ENCODE results near the gene PRPF8. TPM values are rescaled to one million over a fixed set of nuclear protein-coding genes. Genes with fewer than 3 reads are reported as not detected.

Gene PRPF8
- total RNA-seq, 4 donors from 2014 or later = 141 to 187 (median 163) TPM

DNA sequence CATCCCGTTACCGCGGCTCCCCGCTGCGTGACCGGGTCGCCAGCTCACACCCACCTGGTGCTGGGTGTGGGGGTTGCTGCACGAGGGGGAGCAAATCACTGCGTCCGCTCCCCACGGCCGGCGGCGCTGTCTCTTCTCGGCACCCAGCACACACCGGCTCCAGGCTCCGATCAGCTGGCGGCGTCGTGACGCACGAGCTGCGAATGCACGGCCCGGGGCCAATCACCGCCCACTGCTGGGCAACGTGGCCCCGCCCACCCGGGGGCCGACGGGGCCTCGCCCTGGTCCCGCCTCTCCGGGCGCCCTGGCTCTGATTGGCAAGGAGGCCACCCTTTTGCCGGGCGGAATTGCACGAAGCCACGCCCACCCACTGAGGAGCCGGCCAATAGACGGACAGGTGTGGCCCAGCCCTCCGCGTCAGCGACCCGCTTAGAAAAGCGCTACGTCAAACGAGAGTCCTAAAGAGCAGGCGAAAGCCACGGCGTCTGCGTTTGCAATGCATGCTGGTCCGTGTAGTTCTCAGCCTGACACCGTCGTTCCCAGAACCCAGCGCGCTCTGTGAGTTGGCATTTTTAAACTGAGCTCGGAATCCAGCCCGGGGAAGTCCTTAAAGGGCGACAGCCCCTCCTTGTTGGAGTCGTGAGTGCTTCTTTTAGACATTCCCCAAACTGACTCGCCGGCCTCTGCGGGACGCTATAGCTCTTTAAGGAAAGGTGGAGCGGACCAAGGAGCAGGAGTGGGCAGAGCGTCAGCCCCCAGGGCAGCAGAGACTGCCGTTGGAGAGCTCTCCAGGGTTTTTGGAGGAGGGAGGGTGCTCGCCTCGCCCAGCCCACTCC lies 31.6 kb upstream of the PRPF8 start:
- Histone ChIP-seq H3K9me3 (no peaks in the 10 kb centered on the region), H3K36me3 (peaks cover 19 to 35% (median 27%) of the 10 kb centered on the region in 4 donors), H3K27me3 (no peaks in the 10 kb centered on the region), H3K4me3 (peak overlapping the region; percentile 91 to 100 (median 96)), H3K27ac (replicated peaks in 1 of 4) (peak overlapping the region; percentile 99 to 100 (median 100)), H3K4me1 (peaks cover 55 to 69% (median 60%) of the 10 kb centered on the region in 4 donors)
- intact Hi-C loops (cut with DNase I) = loop anchor here (10.0 kb wide), 1 partner anchor 151 kb away; the partner anchor contains the start of gene PITPNA
- TF ChIP-seq POLR2A (IDR thresholded peaks at IDR 0.05; ENCODE audit: low read depth) (peak; percentile 100), EP300 (IDR thresholded peaks at IDR 0.05) (peak; percentile 23), CTCF (IDR thresholded peaks at IDR 0.05) (peak in 1 of 3 experiments; percentile 27), POLR2AphosphoS5 (IDR thresholded peaks at IDR 0.05) (peak; percentile 98 to 100)
- DNase-seq (ENCODE audit: extremely low spot score) = peak; percentile 100
- 0% methylated on average over 40 of the region's 70 CpGs for WGBS

DNA sequence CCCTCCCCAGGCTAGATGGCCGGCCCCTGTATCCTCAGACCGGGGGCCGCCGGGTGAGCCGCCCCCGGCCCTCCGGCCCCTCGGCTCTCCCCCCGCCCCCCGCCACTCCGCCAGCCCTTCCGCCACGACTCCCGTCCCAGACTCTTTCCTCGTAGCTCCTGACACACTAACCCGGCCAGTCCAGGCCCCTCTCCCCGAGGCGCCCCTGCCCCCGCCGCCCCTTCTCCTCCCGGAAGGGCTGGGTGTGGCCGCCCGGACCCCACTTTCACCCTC lies 31.1 kb upstream of the PRPF8 start:
- TF ChIP-seq CTCF (IDR thresholded peaks at IDR 0.05) (no peak), POLR2AphosphoS5 (IDR thresholded peaks at IDR 0.05) (no peak), POLR2A (IDR thresholded peaks at IDR 0.05; ENCODE audit: low read depth) (no peak), EP300 (IDR thresholded peaks at IDR 0.05) (no peak)
- intact Hi-C loops (cut with DNase I) = loop anchor here (2.0 to 10.0 kb wide), 2 partner anchors 47 to 151 kb away; partner anchors contain the start of gene PITPNA

DNA sequence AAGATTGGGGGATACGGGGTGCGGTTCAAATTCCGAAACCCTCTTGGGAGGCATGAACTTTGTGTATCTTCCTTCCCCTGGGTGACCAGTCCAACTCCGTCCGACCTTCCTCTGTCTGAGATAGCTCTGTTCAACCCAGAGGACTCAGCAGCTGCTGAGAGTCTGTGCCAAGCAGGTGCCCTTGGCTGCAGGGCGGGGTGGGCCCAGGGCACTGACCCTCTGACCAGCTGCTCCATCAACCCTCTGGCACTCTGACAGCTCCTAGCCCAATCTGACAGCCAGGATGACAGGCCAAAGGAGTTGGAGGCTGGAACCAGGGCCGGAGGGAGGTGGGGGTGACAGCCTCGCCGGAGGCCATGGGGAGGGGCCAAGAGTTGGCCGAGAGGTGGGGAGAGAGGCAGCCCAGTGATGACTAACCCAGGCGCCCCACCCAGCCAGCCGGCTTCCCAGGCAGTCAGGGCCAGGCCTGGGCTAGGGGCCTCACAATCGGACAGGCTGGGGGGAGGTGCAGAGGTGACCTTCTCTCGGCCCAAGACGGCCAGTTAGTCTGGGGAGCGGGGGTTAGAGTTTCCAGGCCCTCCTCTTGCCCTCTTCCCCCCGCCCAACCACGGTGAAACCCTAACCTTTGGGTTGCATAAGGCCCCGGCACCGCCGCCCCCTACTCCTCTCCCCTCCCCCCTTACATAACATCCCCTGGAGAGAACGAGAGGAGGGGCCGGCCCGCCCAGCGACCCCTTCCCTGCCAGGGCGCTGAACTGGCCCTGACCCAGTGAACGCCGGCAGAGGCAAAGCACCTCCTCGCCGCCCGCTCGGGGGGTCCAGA lies 30.5 kb upstream of the PRPF8 start:
- DNase-seq (ENCODE audit: extremely low spot score) = peak; percentile 97
- H3K4me3 ChIP-seq = peak overlapping the region; percentile 91 to 100 (median 96)
- intact Hi-C loops (cut with DNase I) = loop anchor here (2.0 to 10.0 kb wide), 2 partner anchors 46 to 150 kb away; partner anchors contain the start of gene PITPNA
- no peaks in the 10 kb centered on the region for H3K27me3 ChIP-seq
- WGBS = 2% methylated on average over 10 of the region's 32 CpGs
- H3K36me3 ChIP-seq = peaks cover 19 to 42% (median 27%) of the 10 kb centered on the region in 4 donors
- peak overlapping the region; percentile 99 to 100 (median 100) for H3K27ac ChIP-seq (replicated peaks in 1 of 4)
- H3K9me3 ChIP-seq = no peaks in the 10 kb centered on the region
- TF ChIP-seq CTCF (IDR thresholded peaks at IDR 0.05) (no peak), POLR2A (IDR thresholded peaks at IDR 0.05; ENCODE audit: low read depth) (peak; percentile 82), EP300 (IDR thresholded peaks at IDR 0.05) (no peak), POLR2AphosphoS5 (IDR thresholded peaks at IDR 0.05) (peak; percentile 80 to 91)
- H3K4me1 ChIP-seq = peaks cover 53 to 68% (median 62%) of the 10 kb centered on the region in 4 donors

More for the DNA sequence above, 31.1 kb upstream of the PRPF8 start:
- no peak for DNase-seq (ENCODE audit: extremely low spot score)
- Histone ChIP-seq H3K27me3 (no peaks in the 10 kb centered on the region), H3K4me1 (peaks cover 54 to 69% (median 62%) of the 10 kb centered on the region in 4 donors), H3K4me3 (peak overlapping the region; percentile 91 to 100 (median 96)), H3K36me3 (peaks cover 19 to 41% (median 27%) of the 10 kb centered on the region in 4 donors), H3K27ac (replicated peaks in 1 of 4) (peak overlapping the region; percentile 99 to 100 (median 100)), H3K9me3 (no peaks in the 10 kb centered on the region)
- 0% methylated on average over 6 of the region's 23 CpGs for WGBS

DNA sequence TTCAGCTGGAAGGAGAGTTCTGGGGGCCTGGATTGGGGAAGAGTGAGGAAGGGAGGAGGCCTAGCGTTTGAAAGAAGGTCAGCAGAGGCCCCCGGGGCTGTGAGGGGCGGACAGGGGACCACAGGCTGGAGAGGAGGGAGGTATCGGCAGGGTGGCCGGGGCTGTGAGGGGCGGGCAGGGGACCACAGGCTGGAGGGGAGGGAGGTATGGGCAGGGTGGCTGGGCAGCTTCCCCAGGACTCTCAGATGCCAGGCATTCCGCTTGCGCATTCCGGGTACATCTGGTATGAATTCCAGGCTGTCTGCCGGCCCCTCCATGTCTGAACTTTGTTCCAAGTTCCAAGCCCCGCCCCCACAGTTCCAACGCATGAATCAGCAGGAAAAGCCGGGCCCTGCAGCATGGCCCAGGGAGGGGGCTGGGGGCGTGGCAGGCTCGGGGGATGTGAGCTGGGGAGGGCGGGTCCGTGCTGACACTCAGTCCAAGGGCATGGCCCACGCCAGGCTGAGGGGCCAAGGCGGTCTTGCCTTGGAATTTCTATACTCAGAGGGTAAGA lies 29.8 kb upstream of the PRPF8 start:
- Histone ChIP-seq H3K27ac (replicated peaks in 1 of 4) (peak overlapping the region; percentile 99 to 100 (median 100)), H3K27me3 (no peaks in the 10 kb centered on the region), H3K9me3 (no peaks in the 10 kb centered on the region), H3K4me1 (peaks cover 57 to 72% (median 66%) of the 10 kb centered on the region in 4 donors), H3K4me3 (peak overlapping the region; percentile 91 to 100 (median 96)), H3K36me3 (peaks cover 19 to 42% (median 27%) of the 10 kb centered on the region in 4 donors)
- under 1% methylated on average over 15 of the region's 19 CpGs for WGBS
- TF ChIP-seq POLR2AphosphoS5 (IDR thresholded peaks at IDR 0.05) (peak; percentile 89 to 94), POLR2A (IDR thresholded peaks at IDR 0.05; ENCODE audit: low read depth) (peak; percentile 58), EP300 (IDR thresholded peaks at IDR 0.05) (no peak), CTCF (IDR thresholded peaks at IDR 0.05) (no peak)
- intact Hi-C loops (cut with DNase I) = loop anchor here (2.0 to 10.0 kb wide), 2 partner anchors 46 to 150 kb away; partner anchors contain the start of gene PITPNA
- DNase-seq (ENCODE audit: extremely low spot score) = peak; percentile 99

Measured in esophagus muscularis mucosa (tissue), 4 donors.